GM21529 (cell line): ENCODE results near the gene CCDC18.
A peak's percentile ranks its signal among the peaks of the same experiment; 100 is the strongest.

Experiments used
- ATAC-seq: cut with Tn5 transposase; IDR thresholded peaks from one replicate; pipeline ENCODE4 v1.9.1; 2021; ENCODE audit not compliant: unreplicated experiment

Gene CCDC18

DNA sequence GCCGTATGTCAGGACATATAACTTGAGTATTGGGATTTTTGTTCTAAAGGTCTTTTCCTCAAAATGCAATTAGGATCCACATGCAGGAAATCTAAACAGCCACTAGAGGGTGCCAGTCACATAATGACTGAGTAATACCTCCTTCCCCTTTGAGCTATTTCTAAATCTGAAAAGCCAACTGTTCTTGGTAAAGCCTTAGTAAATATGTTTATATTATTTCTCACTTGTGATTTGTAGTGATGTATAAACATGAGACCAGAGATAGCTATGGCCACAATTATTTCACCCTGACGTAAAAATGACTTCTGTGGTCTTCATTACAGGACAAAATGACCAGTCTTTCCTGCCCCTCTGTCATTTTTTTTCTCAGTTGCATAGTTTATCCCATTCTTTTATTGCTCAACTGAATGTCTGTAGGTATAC is 124.2 kb downstream of the CCDC18 start:
- peak; percentile 47 for ATAC-seq

DNA sequence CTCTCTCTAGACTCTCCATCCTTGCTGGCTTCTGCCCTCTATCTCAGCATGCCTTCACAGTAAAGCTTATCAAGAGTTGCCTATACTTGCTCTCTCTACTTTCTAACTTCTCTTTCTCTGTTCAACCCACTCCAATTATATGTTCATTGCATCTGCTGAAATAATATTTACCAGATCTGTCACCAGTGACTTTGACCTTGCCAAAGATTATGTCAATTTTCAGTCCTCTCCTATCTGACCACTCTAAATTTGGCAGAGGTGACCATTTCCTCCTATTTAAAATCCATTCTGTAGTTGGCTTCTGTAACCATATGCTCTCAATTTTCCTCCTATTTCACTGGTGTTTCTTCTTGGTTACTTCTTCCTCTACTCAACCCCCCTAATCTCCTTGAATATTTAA is 126.4 kb downstream of the CCDC18 start:
- ATAC-seq, result no peak

DNA sequence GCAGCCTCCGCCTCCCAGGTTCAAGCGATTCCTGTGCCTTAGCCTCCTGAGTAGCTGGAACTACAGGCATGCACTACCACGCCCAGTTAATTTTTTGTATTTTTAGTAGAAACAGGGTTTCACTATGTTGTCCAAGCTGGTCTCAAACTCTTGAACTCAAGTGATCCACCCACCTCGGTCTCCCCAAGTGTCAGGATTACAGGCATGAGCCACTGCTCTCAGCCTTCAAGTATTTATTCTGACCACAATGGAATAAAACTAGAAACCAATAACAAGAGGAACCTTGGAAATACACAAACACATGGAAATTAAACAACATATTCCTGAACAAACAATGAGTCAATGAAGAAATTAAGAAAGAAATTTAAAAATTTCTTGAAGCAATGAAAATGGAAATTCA is 132.5 kb downstream of the CCDC18 start:
- no peak for ATAC-seq

DNA sequence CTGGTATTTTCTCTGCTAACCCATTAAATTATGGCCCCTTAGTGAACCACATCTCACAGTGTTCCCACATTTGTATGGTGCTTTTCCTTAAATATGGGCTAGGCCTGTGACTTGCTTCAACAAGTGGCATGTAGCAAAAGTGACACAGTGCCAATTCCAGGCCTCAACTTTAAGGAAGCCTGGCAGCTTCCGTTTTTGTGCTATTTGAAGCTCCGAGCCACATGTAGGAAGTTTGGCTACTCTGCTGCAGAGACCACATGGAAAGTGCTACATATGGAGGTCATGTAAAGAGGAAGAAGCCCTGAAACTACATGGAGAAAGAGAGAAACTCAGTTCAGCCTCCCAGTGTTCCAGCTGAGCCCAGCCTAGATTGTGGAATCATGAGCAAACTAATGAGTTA is 136.7 kb downstream of the CCDC18 start:
- ATAC-seq, result no peak

DNA sequence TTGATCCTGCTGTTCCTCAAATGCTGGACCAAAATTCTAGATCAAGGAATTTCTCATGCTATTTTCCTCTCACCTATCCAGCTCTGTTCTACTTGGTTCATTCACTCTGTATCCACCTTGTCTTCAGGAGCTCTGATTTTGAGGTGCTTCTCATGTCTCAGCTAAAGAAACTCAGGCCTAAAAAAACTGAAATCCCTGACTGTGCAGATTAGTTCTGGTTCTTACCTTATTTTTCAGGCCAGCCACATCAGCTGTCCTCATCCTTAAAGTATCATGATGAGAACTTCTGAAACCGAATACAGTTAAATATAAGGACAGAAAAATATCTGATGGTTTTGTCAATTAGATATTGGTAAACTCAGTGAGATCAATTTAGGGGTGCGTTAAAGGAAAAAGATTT is 137.4 kb downstream of the CCDC18 start:
- ATAC-seq, result no peak

DNA sequence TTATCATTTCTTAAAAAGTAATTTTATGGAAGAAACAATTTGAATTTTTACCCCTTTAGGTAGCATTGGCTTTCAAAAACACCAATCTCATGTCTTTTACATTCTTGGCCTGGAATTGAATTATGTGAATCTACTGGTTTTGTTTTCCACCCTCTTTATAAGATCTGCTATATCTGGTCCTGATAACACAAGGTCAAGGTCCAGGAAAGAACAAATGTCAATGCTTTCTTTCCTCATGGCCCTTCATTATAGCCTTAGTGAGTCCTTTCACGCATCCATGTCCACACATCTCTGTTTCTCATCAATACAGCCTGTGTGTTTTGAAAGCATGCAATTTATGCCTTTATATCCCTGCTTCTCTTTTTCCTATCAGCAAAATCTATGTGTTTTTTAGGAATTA is 141.2 kb downstream of the CCDC18 start:
- no peak for ATAC-seq

DNA sequence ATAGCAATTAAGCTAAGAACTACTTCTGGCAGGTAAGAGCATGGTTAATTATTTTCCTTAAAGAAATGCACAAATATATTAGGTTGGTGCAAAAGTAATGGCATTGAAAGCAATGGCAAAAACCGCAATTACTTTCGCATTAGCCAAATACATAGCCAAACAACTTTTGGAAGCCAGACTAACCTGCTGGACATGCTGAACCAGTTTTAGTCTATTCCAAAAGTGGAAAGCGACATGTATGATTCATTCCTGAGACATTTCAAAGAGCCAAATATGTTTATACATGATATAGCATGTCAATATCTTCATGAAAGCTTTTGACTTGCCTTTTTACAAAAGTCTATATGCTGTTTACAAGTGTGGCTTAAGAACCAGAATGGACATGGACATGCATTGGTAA is 141.8 kb downstream of the CCDC18 start:
- no peak for ATAC-seq

DNA sequence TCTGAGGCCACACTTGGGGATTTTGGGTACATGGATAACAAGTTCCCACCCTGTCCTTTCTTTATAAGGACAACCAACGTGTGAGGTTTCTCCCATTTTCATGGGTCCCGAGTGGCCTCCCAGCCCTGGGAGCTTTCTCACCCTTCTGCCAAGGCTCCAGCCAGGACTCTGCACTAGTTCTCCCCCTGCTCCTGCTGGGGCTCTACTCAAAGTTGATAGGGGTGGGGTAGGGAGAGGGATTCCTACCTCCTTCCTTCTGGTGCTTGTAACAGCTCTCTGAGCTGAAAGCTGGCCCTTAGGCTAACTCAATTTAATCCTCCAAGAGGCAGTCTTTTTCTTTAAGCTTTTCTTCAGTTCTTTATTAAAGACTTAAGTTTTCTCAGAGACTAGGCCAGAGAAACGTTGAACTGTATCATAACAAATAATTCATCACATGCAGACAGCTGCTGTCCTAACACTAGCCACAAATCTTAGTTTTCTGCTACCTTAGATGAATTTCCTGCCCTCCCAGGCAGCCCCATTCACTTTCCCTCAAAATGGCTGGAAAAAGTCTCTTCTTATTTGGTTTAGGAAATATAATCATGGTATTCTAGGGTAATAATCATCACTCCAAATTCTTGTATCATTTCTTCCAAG is 142.8 kb downstream of the CCDC18 start:
- ATAC-seq, result no peak

DNA sequence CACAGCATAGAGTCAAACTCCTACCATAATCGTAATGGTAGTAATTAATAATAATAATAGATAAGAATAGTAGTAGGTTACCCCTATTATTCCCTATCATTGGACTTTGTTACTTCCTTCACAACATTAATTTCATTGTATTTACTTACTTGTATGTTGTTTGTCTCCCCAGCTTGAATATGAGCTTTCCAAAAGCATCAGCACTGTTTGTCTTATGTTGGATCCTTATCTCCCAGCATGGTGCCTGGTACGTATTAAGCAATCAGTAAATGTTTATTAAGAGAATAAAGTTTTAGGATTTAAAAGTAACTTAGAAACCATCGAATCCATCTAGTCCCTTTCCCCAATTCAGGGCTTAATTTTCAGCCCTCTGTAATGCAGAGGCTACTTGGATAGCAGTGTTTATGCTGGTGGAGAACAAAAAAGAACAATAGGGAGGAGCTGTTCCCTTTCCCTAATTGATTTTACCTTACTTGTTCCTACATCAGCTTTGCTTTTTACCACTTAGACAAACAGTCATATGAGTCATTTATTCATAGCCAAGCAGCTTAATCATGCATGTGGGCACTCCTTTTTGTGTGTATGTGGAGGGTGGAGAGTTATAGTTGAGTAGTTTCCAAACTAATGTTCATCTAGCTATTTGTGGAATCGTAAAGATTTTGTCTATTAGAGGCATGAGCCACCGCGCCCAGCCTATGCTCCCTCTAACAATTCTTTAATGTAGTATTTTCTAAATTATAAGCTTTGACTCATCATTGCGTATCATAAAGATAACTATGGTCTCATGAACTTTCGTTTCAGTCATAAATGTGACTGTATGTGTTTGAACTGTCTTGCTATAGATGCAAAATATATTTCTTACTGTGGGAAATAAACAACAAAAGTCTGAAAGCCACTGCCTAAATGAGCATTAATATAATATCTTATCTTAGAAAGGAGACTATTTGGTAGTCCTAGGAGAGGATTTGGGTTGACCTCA is 144.3 kb downstream of the CCDC18 start:
- no peak for ATAC-seq
